ENCODE data around the gene EMX1. TPM values are rescaled to one million over a fixed set of nuclear protein-coding genes. Genes with fewer than 3 reads are reported as not detected.

EMX1 gene
- total RNA-seq, 1 experiment from 2014 or later: not detected

DNA sequence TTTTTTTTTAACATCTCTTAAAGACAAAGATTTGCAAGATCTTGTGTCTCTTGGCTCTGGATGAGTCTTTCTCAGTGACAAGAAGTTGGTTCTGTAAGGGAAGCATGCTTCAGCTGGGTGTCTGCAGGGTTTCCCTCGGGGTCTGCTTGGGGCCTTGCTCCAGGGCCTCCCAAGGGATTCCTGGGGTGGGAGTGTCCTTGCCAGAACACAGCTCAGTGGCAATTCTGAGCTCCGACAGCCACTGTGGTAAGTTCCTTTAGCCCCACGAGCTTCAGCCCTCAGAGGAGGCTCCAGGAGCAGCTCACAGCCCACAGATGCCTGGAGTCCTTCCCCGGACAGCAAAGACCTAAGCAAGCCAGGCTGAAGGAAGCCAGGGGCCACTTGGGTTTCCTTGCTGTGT is 52.4 kb downstream of the EMX1 start:
- no peak overlapping the region for H3K4me3 ChIP-seq
- H3K9me3 ChIP-seq (replicated peaks): no peaks in the 10 kb centered on the region
- H3K36me3 ChIP-seq: 0 out of 2 replicates have a peak, but pooled peaks cover 3% of the 10 kb centered on the region
- DNase-seq (ENCODE audit: low read depth in 1 of 2, low spot score in 2 of 2): no peak
- H3K4me1 ChIP-seq (replicated peaks): no peaks in the 10 kb centered on the region
- no peak overlapping the region for H3K27ac ChIP-seq
- H3K27me3 ChIP-seq (replicated peaks): no peaks in the 10 kb centered on the region

DNA sequence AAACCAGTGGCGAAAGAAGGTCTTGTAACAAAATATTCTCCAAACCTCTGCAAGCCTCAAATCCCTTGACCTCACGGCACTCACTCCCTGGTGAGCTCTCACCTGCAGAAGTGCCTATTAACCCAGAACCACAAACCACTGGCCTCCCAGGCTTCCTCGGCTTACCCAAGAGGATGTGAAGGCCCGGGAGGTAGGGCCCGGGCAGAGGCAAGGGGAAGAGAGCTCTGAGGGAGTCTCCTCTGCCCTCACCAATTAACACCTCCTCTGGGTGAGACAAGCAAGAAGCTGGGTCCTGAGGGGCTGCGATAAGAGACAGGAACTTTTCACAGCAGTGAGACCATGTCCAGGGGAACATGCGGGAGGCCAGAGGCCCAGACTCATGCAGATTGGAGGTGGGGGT is 53.7 kb downstream of the EMX1 start:
- Histone ChIP-seq H3K27ac (no peak overlapping the region), H3K9me3 (replicated peaks) (no peaks in the 10 kb centered on the region), H3K27me3 (replicated peaks) (no peaks in the 10 kb centered on the region), H3K4me1 (replicated peaks) (no peaks in the 10 kb centered on the region), H3K36me3 (0 out of 2 replicates have a peak, but pooled peaks cover 3% of the 10 kb centered on the region), H3K4me3 (no peak overlapping the region)
- DNase-seq (ENCODE audit: low read depth in 1 of 2, low spot score in 2 of 2): no peak

DNA sequence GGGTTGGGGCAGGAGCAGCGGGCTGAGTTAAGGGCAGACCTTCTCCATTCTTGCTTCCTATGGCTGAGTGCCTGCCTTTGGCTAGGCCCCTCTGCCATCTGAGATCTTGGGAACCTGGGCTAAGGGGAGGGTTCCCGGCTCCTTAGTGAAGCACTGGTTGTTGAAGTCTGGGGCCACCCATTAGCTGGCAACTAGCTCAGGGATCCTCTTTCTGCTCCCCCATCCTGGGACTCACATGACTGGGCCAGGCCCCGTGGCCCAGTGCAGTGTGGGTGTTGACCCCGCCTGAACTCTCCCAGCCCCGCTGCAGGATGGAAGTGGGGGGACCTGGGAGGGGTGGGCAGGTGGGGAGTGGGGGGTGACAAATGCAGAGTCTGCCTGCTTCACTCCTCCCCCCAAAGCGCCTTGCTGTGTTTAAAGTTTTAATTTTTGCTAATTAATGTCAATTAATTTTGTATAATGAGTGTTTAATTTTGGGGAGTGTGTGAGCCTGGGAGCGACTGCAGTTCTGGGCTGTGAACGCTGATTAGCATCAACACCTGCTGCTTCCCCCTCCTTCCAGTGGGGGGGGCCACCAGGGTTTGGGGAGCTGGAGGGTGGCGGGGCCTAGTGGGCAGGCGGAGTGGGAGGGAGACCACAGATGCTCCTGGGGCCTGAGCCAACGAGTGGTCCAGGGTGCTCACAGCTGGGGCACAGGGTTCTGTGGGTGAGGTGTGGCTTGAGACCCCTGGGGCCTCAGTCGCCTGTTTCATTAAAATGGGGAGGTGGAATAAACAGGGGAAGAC is 55.2 kb downstream of the EMX1 start:
- Histone ChIP-seq H3K4me3 (no peak overlapping the region), H3K36me3 (0 out of 2 replicates have a peak, but pooled peaks cover 3% of the 10 kb centered on the region), H3K9me3 (replicated peaks) (no peaks in the 10 kb centered on the region), H3K27me3 (replicated peaks) (no peaks in the 10 kb centered on the region), H3K27ac (no peak overlapping the region), H3K4me1 (replicated peaks) (no peaks in the 10 kb centered on the region)
- DNase-seq (ENCODE audit: low read depth in 1 of 2, low spot score in 2 of 2): no peak

DNA sequence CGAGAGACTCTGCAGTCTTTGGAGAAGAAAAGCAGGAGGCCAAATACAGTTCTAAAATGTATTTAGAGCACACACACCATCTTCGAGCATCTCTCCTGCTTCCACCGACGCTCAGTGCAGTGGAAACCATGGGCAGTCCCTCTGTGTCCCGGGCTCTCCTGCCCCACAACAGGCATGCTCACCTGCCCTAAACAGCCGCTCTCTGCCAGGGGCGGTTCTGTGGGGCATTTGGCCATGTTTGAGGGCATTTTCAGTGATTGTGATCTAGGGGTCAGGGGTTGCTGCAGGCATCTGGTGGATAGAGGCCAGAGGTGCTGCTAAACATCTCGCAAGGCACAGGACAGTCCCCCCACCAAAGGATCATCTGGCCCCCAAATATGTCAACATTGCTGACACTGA is 55.8 kb downstream of the EMX1 start:
- H3K27ac ChIP-seq: no peak overlapping the region
- no peak for DNase-seq (ENCODE audit: low read depth in 1 of 2, low spot score in 2 of 2)

DNA sequence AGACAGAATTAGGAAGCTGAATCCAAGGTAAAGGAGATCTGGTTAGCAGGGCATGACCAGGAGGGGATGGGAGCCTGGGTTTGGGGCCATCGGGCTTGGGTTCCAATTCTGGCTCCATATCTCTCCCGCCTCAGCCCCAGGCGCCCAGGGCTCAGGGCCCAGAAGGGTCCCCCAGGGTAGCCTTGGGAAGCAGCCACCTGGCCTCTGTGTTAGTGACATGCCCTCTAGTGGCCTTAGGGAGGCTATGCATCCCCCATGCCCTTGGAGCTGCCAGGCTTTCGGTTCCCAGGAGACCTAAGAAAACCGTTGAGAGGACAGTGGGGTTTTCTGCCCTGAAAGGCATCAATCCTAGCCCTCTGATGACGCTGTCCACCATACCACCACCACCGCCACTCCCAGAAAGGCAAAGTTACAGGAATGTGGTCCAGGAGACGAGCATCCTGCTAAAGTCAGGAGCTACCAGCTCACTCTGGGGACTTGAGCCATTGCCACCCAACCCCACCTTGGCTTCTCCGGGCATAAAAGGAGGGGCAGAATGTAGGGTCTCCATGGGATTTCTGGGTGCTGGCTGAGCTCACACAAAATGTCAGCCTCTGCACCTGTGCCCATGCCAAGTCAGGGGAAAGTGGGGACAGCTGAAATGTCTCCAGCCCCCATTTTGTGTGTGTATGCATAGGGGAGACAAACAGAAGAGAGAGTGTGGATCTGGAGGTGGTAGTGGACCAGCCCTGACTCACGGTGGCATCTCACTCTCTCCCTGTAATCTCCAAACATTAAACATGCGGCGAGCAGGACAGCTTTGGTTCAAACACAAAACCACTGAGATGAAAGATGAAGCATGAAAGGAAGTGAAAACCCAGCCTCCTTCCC is 56.5 kb downstream of the EMX1 start:
- Histone ChIP-seq H3K27me3 (replicated peaks) (no peaks in the 10 kb centered on the region), H3K4me1 (replicated peaks) (no peaks in the 10 kb centered on the region), H3K36me3 (0 out of 2 replicates have a peak, but pooled peaks cover 3% of the 10 kb centered on the region), H3K27ac (no peak overlapping the region), H3K4me3 (no peak overlapping the region), H3K9me3 (replicated peaks) (no peaks in the 10 kb centered on the region)
- DNase-seq (ENCODE audit: low read depth in 1 of 2, low spot score in 2 of 2): peak in 1 of 2 experiments; percentile 39

More for the DNA sequence above, 55.8 kb downstream of the EMX1 start:
- H3K36me3 ChIP-seq: 0 out of 2 replicates have a peak, but pooled peaks cover 3% of the 10 kb centered on the region
- H3K4me3 ChIP-seq: no peak overlapping the region
- no peaks in the 10 kb centered on the region for H3K9me3 ChIP-seq (replicated peaks)
- H3K4me1 ChIP-seq (replicated peaks): no peaks in the 10 kb centered on the region
- no peaks in the 10 kb centered on the region for H3K27me3 ChIP-seq (replicated peaks)

DNA sequence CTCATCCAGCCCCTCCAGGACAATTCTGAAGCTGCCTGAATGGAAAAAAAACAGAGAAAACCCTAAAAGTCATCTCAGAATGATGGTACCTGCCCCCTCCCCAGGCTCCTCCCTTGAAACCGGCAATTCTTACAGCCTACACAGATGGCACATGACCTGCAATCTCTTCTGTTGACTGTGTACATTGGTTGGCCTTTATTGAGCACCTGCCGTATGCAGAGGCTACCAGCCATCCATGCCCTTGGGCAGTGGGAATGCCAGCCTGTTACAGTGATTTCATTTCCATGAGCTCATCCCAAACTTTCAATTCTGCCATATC is 57.1 kb downstream of the EMX1 start:
- H3K9me3 ChIP-seq (replicated peaks): no peaks in the 10 kb centered on the region
- H3K4me1 ChIP-seq (replicated peaks): no peaks in the 10 kb centered on the region
- no peak overlapping the region for H3K4me3 ChIP-seq
- 0 out of 2 replicates have a peak, but pooled peaks cover 3% of the 10 kb centered on the region for H3K36me3 ChIP-seq
- no peak overlapping the region for H3K27ac ChIP-seq
- H3K27me3 ChIP-seq (replicated peaks): no peaks in the 10 kb centered on the region
- DNase-seq (ENCODE audit: low read depth in 1 of 2, low spot score in 2 of 2): no peak

DNA sequence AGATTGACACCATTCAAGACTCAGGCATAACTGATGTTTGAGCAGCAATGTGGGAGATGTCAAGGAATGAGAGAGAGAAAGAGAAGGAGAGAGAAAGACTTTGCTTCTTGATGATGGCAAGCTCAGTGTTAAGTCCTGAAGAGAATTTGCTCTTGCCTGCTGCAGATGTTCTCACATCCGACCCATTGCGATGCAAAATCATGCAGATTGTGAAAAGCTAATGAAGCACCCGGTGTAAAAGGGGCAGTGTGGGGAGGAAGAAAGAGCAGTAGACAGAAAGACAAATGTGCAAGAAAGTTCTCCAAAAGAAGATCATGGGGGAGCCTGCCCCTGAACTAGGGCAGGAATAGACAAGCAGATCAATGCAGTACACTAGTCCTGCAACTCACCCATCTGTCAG is 57.7 kb downstream of the EMX1 start:
- no peaks in the 10 kb centered on the region for H3K27me3 ChIP-seq (replicated peaks)
- H3K9me3 ChIP-seq (replicated peaks): no peaks in the 10 kb centered on the region
- no peaks in the 10 kb centered on the region for H3K4me1 ChIP-seq (replicated peaks)
- H3K4me3 ChIP-seq: no peak overlapping the region
- no peak overlapping the region for H3K27ac ChIP-seq
- DNase-seq (ENCODE audit: low read depth in 1 of 2, low spot score in 2 of 2): no peak
- H3K36me3 ChIP-seq: 0 out of 2 replicates have a peak, but pooled peaks cover 3% of the 10 kb centered on the region

DNA sequence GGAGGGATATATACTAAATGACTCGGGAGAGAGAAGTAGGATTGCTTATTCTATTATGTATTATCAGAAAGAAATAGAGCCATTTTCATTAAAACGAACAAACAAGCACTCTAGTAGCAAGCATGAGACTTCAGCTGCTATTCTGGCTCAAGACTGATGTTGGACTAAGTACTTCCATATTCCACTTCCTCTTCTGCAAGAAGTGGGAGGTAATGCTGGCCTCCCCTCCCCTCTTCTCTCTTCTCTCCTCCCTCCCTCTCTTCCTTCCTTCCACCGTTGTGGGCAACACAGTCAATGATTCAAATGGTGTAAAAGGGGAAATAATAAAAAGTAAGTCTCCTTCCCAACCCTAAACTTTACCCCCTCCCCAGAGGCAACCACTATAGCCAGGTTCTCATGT is 62.6 kb downstream of the EMX1 start:
- no peaks in the 10 kb centered on the region for H3K9me3 ChIP-seq (replicated peaks)
- no peaks in the 10 kb centered on the region for H3K36me3 ChIP-seq
- no peak for DNase-seq (ENCODE audit: low read depth in 1 of 2, low spot score in 2 of 2)
- no peaks in the 10 kb centered on the region for H3K27me3 ChIP-seq (replicated peaks)
- no peak overlapping the region for H3K27ac ChIP-seq
- H3K4me3 ChIP-seq: no peak overlapping the region
- H3K4me1 ChIP-seq (replicated peaks): peaks cover 14% of the 10 kb centered on the region

DNA sequence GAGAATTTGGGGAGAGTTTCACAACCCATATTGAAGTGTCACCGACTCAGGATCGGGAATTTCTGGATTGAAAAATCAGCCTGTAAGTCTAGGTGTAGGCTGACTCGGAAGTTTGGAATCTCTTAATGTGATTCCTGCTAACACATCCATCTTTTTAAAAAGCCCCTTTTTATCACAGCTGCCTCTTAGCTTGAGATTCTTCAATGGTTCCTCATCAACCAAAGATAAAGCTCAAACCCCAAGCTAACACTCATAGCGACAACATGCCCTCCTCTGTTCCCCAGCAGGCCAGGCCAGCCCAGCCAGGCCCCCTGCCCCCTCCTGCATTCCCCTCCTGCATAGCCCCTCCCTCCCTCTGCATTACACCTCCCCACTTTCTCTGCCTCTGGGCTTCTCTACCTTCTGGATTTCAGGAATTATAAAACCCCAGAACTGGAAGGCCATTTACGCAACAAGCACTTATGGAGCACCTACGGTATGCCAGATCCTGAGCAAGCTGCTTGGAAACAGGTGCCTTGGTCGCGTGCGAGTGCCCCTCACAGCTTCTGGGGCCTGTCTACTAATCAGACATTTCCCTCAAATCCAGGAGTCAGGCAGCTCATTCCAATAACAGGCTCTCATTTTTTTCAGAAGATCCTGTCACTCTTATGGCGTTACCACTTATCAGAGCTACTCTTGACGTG is 63.4 kb downstream of the EMX1 start:
- Histone ChIP-seq H3K27me3 (replicated peaks) (no peaks in the 10 kb centered on the region), H3K36me3 (no peaks in the 10 kb centered on the region), H3K4me1 (replicated peaks) (peaks cover 14% of the 10 kb centered on the region), H3K27ac (no peak overlapping the region), H3K9me3 (replicated peaks) (no peaks in the 10 kb centered on the region), H3K4me3 (no peak overlapping the region)
- DNase-seq (ENCODE audit: low read depth in 1 of 2, low spot score in 2 of 2): no peak

DNA sequence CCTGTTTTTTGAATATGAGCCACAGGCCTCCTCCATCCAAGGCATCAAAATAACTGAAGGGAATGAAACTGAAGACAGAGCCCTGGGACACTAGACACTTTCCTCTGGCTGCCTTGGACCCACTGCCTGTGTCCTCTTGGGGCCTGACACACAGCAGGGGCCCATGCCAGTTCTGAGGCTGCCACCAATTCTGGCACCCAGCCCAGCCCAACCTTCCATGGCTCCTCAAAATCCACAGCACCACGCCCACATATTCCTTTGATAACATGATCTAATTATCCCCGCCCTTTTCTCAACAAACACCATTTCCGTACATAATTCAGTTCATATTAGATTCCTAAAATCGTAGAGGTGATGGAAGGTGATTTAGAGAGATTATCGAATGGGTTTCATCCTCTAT is 64.2 kb downstream of the EMX1 start:
- H3K4me1 ChIP-seq (replicated peaks): peaks cover 14% of the 10 kb centered on the region
- H3K4me3 ChIP-seq: no peak overlapping the region
- H3K27me3 ChIP-seq (replicated peaks): no peaks in the 10 kb centered on the region
- no peak for DNase-seq (ENCODE audit: low read depth in 1 of 2, low spot score in 2 of 2)
- no peaks in the 10 kb centered on the region for H3K9me3 ChIP-seq (replicated peaks)
- H3K27ac ChIP-seq: no peak overlapping the region
- no peaks in the 10 kb centered on the region for H3K36me3 ChIP-seq

DNA sequence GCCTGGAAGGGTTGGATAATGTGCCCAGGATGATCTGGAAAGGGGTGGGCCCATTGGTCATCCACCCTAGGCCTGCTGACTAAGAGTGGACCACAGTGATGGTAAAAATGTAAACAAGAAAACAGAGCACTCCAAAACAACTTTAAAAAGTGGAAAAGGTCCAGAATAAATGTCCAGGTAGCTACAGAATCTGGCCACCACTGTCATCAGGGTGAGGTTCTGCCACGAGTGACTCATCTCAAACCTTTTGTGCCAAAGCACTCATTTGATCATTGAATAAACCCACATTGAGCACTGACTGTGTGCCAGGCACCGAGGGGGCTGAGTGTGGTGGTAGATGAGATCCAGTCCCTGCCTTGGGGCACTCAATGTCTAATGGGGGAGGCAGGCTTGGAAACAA is 64.9 kb downstream of the EMX1 start:
- no peaks in the 10 kb centered on the region for H3K36me3 ChIP-seq
- H3K9me3 ChIP-seq (replicated peaks): no peaks in the 10 kb centered on the region
- no peaks in the 10 kb centered on the region for H3K27me3 ChIP-seq (replicated peaks)
- DNase-seq (ENCODE audit: low read depth in 1 of 2, low spot score in 2 of 2): peak in 1 of 2 experiments; percentile 44
- no peak overlapping the region for H3K27ac ChIP-seq
- H3K4me1 ChIP-seq (replicated peaks): peaks cover 14% of the 10 kb centered on the region
- H3K4me3 ChIP-seq: no peak overlapping the region

DNA sequence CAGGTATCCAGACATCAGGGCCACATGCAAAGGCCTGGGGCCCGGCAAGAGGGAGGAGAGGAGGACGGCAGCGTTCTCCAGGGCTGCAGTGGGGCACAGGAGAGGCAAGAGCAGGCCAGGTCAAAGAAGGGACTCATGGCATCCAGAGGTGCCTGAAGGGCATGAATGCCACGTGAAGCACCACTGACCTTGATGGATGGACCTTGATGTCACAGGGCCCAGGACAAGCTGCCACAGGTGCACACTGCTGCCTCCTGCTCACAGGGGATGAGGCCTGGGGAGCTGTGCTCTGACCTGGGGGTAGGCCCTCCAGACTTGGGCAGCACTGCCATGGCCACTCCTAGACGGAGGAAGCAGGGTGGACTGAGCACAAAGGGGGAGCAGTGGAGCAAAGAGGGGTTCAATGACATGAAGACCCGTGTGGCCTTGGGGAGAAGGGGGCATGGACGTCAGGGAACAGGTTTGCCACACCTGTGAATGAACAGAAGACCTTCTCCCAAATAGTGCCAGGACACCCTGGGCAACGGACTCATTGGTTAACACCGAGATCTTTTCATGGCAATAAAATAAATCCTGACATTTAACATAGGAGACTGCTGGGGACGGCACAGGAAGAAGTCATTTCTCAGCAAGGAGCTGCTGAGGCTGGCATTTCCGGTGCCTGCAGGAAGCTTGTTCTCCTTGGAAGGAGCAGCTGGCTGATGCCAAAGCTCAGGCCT is 65.6 kb downstream of the EMX1 start:
- no peaks in the 10 kb centered on the region for H3K36me3 ChIP-seq
- H3K4me1 ChIP-seq (replicated peaks): peaks cover 14% of the 10 kb centered on the region
- no peak overlapping the region for H3K4me3 ChIP-seq
- H3K9me3 ChIP-seq (replicated peaks): no peaks in the 10 kb centered on the region
- H3K27me3 ChIP-seq (replicated peaks): no peaks in the 10 kb centered on the region
- H3K27ac ChIP-seq: no peak overlapping the region
- DNase-seq (ENCODE audit: low read depth in 1 of 2, low spot score in 2 of 2): no peak

DNA sequence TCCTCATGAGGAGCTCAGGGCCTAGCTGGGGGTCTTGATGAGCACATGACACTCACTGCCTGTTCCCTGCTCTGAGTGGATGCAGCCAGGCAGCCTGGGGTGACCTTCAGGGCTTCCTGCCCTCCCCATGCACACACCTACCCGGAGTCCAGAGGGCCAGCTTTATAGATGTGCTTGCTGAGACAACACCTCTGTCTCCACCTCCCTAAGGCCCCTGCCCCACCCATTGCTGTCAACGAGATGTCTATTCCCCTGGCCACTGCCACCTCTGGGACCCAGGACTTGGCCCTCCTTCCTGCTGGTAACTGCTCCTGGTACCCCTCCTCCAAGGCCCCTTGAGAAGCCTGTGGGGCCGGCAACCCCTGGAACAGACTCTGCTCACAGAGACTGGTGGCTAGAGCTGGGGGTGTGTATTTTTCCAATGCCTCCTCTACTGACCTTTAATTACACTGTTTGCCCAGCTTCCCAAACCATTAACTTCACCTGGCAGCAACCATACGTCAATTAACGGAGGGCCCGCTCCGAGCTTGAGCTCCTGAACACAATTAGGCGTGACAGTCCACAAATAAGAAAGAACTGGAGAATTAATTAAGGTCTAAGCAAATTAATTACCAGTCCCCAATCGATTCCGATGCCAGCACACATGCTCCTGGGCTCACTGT is 66.3 kb downstream of the EMX1 start:
- Histone ChIP-seq H3K9me3 (replicated peaks) (no peaks in the 10 kb centered on the region), H3K27ac (no peak overlapping the region), H3K27me3 (replicated peaks) (no peaks in the 10 kb centered on the region), H3K4me3 (no peak overlapping the region), H3K36me3 (no peaks in the 10 kb centered on the region), H3K4me1 (replicated peaks) (peaks cover 14% of the 10 kb centered on the region)
- no peak for DNase-seq (ENCODE audit: low read depth in 1 of 2, low spot score in 2 of 2)
